GM23338 (cell line): ENCODE measurements around the gene ASPSCR1. TPM values are rescaled to one million over a fixed set of nuclear protein-coding genes. Genes with fewer than 3 reads are reported as not detected.

Source experiments
- ATAC-seq: fragments of 200-7000 bp; cut with Tn5 transposase; 3 replicates; pipeline ENCODE4 v1.9.1; 2020
- DNase-seq: peaks from one replicate; pipeline ENCODE4 v3.0.0-alpha.2; 2015; ENCODE audit warnings: low spot score
- H2AFZ ChIP-seq: fragments of 200-600 bp; sonication (generic); 2 replicates; pipeline ENCODE4 v1.8.0; 2016; ENCODE audit warnings: antibody characterized with exemption, mild to moderate bottlenecking, moderate library complexity
- H3F3A ChIP-seq: fragments of 200-600 bp; sonication (generic); replicated peaks from 2 replicates; pipeline ENCODE4 v1.8.0; 2017; ENCODE audit warnings: antibody characterized with exemption, mixed run types, low read depth
- H3K27ac ChIP-seq: fragments of 200-600 bp; sonication (generic); 2 replicates; pipeline ENCODE4 v1.6.1; 2016; ENCODE audit warnings: low read depth
- H3K27me3 ChIP-seq: fragments of 200-600 bp; sonication (generic); 2 replicates; pipeline ENCODE4 v1.8.0; 2016; ENCODE audit warnings: mild to moderate bottlenecking, mixed run types, moderate library complexity; ENCODE audit not compliant: insufficient read depth
- H3K36me3 ChIP-seq: fragments of 200-600 bp; sonication (generic); 2 replicates; pipeline ENCODE4 v1.8.0; 2016; ENCODE audit warnings: mild to moderate bottlenecking; ENCODE audit not compliant: insufficient read depth
- H3K4me1 ChIP-seq: fragments of 200-600 bp; sonication (generic); 2 replicates; pipeline ENCODE4 v1.8.0; 2016; ENCODE audit warnings: mild to moderate bottlenecking, moderate library complexity; ENCODE audit not compliant: insufficient read depth
- H3K4me2 ChIP-seq: fragments of 200-600 bp; sonication (generic); 2 replicates; pipeline ENCODE4 v1.7.1; 2017; ENCODE audit warnings: mixed run types
- H3K4me3 ChIP-seq: fragments of 200-600 bp; sonication (generic); 2 replicates; pipeline ENCODE4 v1.6.1; 2016; ENCODE audit warnings: mixed run types
- H3K79me2 ChIP-seq: fragments of 200-600 bp; sonication (generic); replicated peaks from 2 replicates; pipeline ENCODE4 v1.8.0; 2017; ENCODE audit warnings: mild to moderate bottlenecking; ENCODE audit not compliant: insufficient read depth
- H3K9me2 ChIP-seq: fragments of 200-600 bp; sonication (generic); 2 replicates; pipeline ENCODE4 v1.8.0; 2017; ENCODE audit not compliant: insufficient read depth
- H4K20me1 ChIP-seq: fragments of 200-600 bp; sonication (generic); replicated peaks from 2 replicates; pipeline ENCODE4 v1.8.0; 2017; ENCODE audit warnings: mild to moderate bottlenecking; ENCODE audit not compliant: insufficient read depth
- H3K27ac Mint-ChIP-seq: 2 replicates; pipeline ENCODE4 v1.8.0; 2020; ENCODE audit warnings: inconsistent platforms, mild to moderate bottlenecking, moderate library complexity, mixed read lengths
- H3K27me3 Mint-ChIP-seq: 3 replicates; pipeline ENCODE4 v1.8.0; 2022; ENCODE audit warnings: low read depth, mild to moderate bottlenecking, moderate library complexity, mixed read lengths, inconsistent platforms; ENCODE audit not compliant: insufficient read depth, poor library complexity
- H3K36me3 Mint-ChIP-seq: 3 replicates; pipeline ENCODE4 v1.8.0; 2021; ENCODE audit warnings: low read depth, mild to moderate bottlenecking, inconsistent platforms, moderate library complexity, mixed read lengths
- H3K4me1 Mint-ChIP-seq: 3 replicates; pipeline ENCODE4 v1.8.0; 2020; ENCODE audit warnings: mild to moderate bottlenecking, inconsistent platforms, mixed read lengths
- H3K4me3 Mint-ChIP-seq: 3 replicates; pipeline ENCODE4 v1.8.0; 2021; ENCODE audit warnings: moderate library complexity, mild to moderate bottlenecking, inconsistent platforms, mixed read lengths
- H3K9me3 Mint-ChIP-seq: 3 replicates; pipeline ENCODE4 v1.8.0; 2020; ENCODE audit warnings: moderate library complexity, mild to moderate bottlenecking, inconsistent platforms, mixed read lengths
- CREB1 ChIP-seq: fragments of 250-450 bp; sonication (Bioruptor Pico); IDR thresholded peaks from 2 replicates; pipeline ENCODE4 v1.5.0; 2020; ENCODE audit warnings: low read depth, mild to moderate bottlenecking, moderate library complexity
- ETS1 ChIP-seq: IDR thresholded peaks from 2 replicates; pipeline ENCODE4 v1.6.1; 2016; ENCODE audit warnings: antibody characterized with exemption
- EZH2 ChIP-seq: fragments of 200-600 bp; sonication (generic); IDR thresholded peaks from one replicate; pipeline ENCODE4 v1.8.0; 2017; ENCODE audit warnings: antibody characterized with exemption, mild to moderate bottlenecking, low read depth; ENCODE audit not compliant: unreplicated experiment
- POLR2AphosphoS5 ChIP-seq: IDR thresholded peaks from 2 replicates; pipeline ENCODE4 v1.6.1; 2016; ENCODE audit warnings: antibody characterized with exemption, low read depth
- ZNF114 ChIP-seq: fragments of 250-450 bp; sonication (Bioruptor Pico); IDR thresholded peaks from 2 replicates; pipeline ENCODE4 v1.5.0; 2020; ENCODE audit warnings: mild to moderate bottlenecking, moderate library complexity
- ZNF462 ChIP-seq: fragments of 250-450 bp; sonication (Bioruptor Pico); IDR thresholded peaks from 2 replicates; pipeline ENCODE4 v1.5.0; 2020; ENCODE audit warnings: mild to moderate bottlenecking, moderate library complexity
- polyA plus RNA-seq: library from polyadenylated mRNA; unstranded; fragments of >200 nt; fragmentation: Nextera tagmentation; extraction: Ambion mirVana; gene quantifications from 2 replicates; pipeline ENCODE4 v1.2.1, GENCODE V29; 2016
- total RNA-seq: library from RNA; depleted of rRNA; stranded (reverse); fragments of >200 nt; shearing (Covaris generic); gene quantifications from 2 replicates; pipeline ENCODE4 v1.2.3, GENCODE V29; 2014

The ASPSCR1 gene
- total and polyA plus RNA-seq, 2 experiments from 2014 or later, result 44.2 to 46.9 TPM

GRCh38 chr17:81983639-81984373, 6.4 kb downstream of the ASPSCR1 start (continued):
- TF ChIP-seq ZNF462 (CRISPR knock-in tag) (no peak), ETS1 (no peak), CREB1 (CRISPR knock-in tag) (no peak)

GRCh38 chr17:81984773-81985410, 7.5 kb downstream of the ASPSCR1 start:
- no peaks in the 10 kb centered on the region for H3K4me1 ChIP-seq
- no peak overlapping the region; the same call in 2 of the 3 replicates for H3K4me3 Mint-ChIP-seq
- peaks cover 5% of the 10 kb centered on the region; the same call in 1 of the 2 replicates for H3F3A ChIP-seq
- peaks cover 44% of the 10 kb centered on the region for H3K36me3 Mint-ChIP-seq
- 0 out of 2 replicates have a peak, but pooled peaks cover 4% of the 10 kb centered on the region for H3K36me3 ChIP-seq
- no peak for ATAC-seq
- no peak overlapping the region for H3K4me2 ChIP-seq
- no peak overlapping the region for H3K27ac ChIP-seq
- no peaks in the 10 kb centered on the region; the same call in none of the 2 replicates for H4K20me1 ChIP-seq
- H3K4me3 ChIP-seq, result no peak overlapping the region
- H3K9me3 Mint-ChIP-seq, result no peaks in the 10 kb centered on the region
- H3K79me2 ChIP-seq, result no peaks in the 10 kb centered on the region
- no peak for DNase-seq
- H3K9me2 ChIP-seq, result no peaks in the 10 kb centered on the region
- peak overlapping the region; percentile 11; the same call in 1 of the 2 replicates for H3K27ac Mint-ChIP-seq
- H3K27me3 Mint-ChIP-seq, result peaks cover 6% of the 10 kb centered on the region
- H2AFZ ChIP-seq, result no peak overlapping the region
- no peaks in the 10 kb centered on the region for H3K27me3 ChIP-seq
- H3K4me1 Mint-ChIP-seq, result no peaks in the 10 kb centered on the region
- TF ChIP-seq POLR2AphosphoS5 (no peak), EZH2 (no peak), ZNF114 (no peak), ZNF462 (CRISPR knock-in tag) (no peak), CREB1 (CRISPR knock-in tag) (no peak)
